H1 (cell line): Measurements from ENCODE around the gene EMID1. TPM values are rescaled to one million over a fixed set of nuclear protein-coding genes. Genes with fewer than 3 reads are reported as not detected.

Experiments
- CTCF ChIA-PET: fragments of 300-600 bp; sonication (Branson Sonifier 250); formaldehyde crosslinking; loops from one replicate; lab custom pipeline; 2021; ENCODE audit not compliant: partially characterized antibody; lab: Charles Lee
- POLR2A ChIA-PET: fragments of 300-600 bp; sonication (Branson Sonifier 250); formaldehyde crosslinking; loops from one replicate; lab custom pipeline; 2021; ENCODE audit warnings: inconsistent platforms; ENCODE audit not compliant: partially characterized antibody; lab: Charles Lee
- DNase-seq, 2 experiments: peaks; one replicate each; pipeline versions ENCODE4 v3.0.0 to v3.0.0-alpha.2; 2010 to 2022; ENCODE audit warnings: low spot score in 2 of 2, low read depth in 1 of 2, mixed read lengths in 1 of 2
- FAIRE-seq: peaks from 2 replicates; lab custom pipeline; 2011; peaks lifted over from hg19 to GRCh38; lab: Jason Lieb, UNC
- H2AFZ ChIP-seq: 2 replicates; pipeline ENCODE4 v1.8.1; 2012; ENCODE audit warnings: low read length, inconsistent platforms
- H2AK5ac ChIP-seq: 2 replicates; pipeline ENCODE4 v1.6.1; 2013; ENCODE audit warnings: low read depth, low read length
- H2BK120ac ChIP-seq: replicated peaks from 2 replicates; pipeline ENCODE3; 2013; ENCODE audit warnings: low read depth, low read length, inconsistent platforms
- H2BK12ac ChIP-seq: 2 replicates; pipeline ENCODE4 v1.6.1; 2013; ENCODE audit warnings: low read depth, low read length
- H2BK15ac ChIP-seq: 2 replicates; pipeline ENCODE4 v1.6.1; 2013; ENCODE audit warnings: low read length
- H2BK20ac ChIP-seq: 2 replicates; pipeline ENCODE4 v1.6.1; 2013; ENCODE audit warnings: low read length
- H2BK5ac ChIP-seq: 2 replicates; pipeline ENCODE4 v1.6.1; 2013; ENCODE audit warnings: low read depth, low read length
- H3K14ac ChIP-seq: 2 replicates; pipeline ENCODE4 v1.6.1; 2013; ENCODE audit warnings: inconsistent platforms; ENCODE audit not compliant: insufficient read length
- H3K18ac ChIP-seq: 2 replicates; pipeline ENCODE4 v1.6.1; 2013; ENCODE audit warnings: low read length; ENCODE audit errors: extremely low read depth
- H3K23ac ChIP-seq: 2 replicates; pipeline ENCODE4 v1.6.1; 2013; ENCODE audit warnings: inconsistent platforms; ENCODE audit not compliant: insufficient read length
- H3K23me2 ChIP-seq: 2 replicates; pipeline ENCODE4 v1.6.1; 2013; ENCODE audit warnings: low read depth, low read length
- H3K27ac ChIP-seq: 2 replicates; pipeline ENCODE4 v1.6.1; 2011; ENCODE audit warnings: low read depth, low read length, inconsistent platforms
- H3K27me3 ChIP-seq, 4 experiments: replicated peaks in 1 of 4; 1 replicate in 1 of 4; 2 replicates in 3 of 4; pipeline versions ENCODE4 v1.6.1 to v1.8.1; 2011 to 2013; ENCODE audit warnings: low read length in 3 of 4, mild to moderate bottlenecking in 3 of 4, inconsistent platforms in 2 of 4, mixed read lengths in 2 of 4, moderate library complexity in 1 of 4; ENCODE audit not compliant: control insufficient read depth in 3 of 4, insufficient read depth in 3 of 4; ENCODE audit errors: extremely low read depth in 1 of 4
- H3K36me3 ChIP-seq, 4 experiments: 2 replicates each; pipeline versions ENCODE4 v1.6.1 to v1.8.1; 2011 to 2013; ENCODE audit warnings: mild to moderate bottlenecking in 4 of 4, low read length in 3 of 4, moderate library complexity in 2 of 4, control low read depth in 1 of 4, inconsistent platforms in 1 of 4; ENCODE audit not compliant: insufficient read depth in 4 of 4, control insufficient read depth in 2 of 4
- H3K4ac ChIP-seq: replicated peaks from 2 replicates; pipeline ENCODE3; 2013; ENCODE audit warnings: low read length, low read depth, mixed read lengths, inconsistent platforms; ENCODE audit not compliant: insufficient read length
- H3K4me1 ChIP-seq, 4 experiments: replicated peaks in 1 of 4; 1 replicate in 1 of 4; 2 replicates in 3 of 4; pipeline versions ENCODE4 v1.6.1 to v1.8.1; 2011 to 2013; ENCODE audit warnings: low read length in 3 of 4, inconsistent platforms in 2 of 4, mixed read lengths in 1 of 4; ENCODE audit not compliant: insufficient read depth in 4 of 4, control insufficient read depth in 3 of 4
- H3K4me2 ChIP-seq, 2 experiments: 2 replicates each; pipeline versions ENCODE4 v1.6.1 to v1.8.1; 2011 to 2013; ENCODE audit warnings: low read depth in 2 of 2, low read length in 2 of 2, control low read depth in 1 of 2, inconsistent platforms in 1 of 2, mild to moderate bottlenecking in 1 of 2; ENCODE audit not compliant: insufficient read depth in 1 of 2
- H3K4me3 ChIP-seq, 4 experiments: fragments of 200-600, 300-600 bp in 1 of 4; sonication (generic), shearing (Covaris generic), sonication (Bioruptor Twin) in 1 of 4; 2 replicates each; pipeline versions ENCODE4 v1.5.1 to v1.8.1; 2011 to 2016; ENCODE audit warnings: low read length in 4 of 4, low read depth in 3 of 4, control low read depth in 2 of 4, inconsistent platforms in 2 of 4, mild to moderate bottlenecking in 2 of 4, mixed read lengths in 1 of 4, moderate library complexity in 1 of 4; ENCODE audit not compliant: insufficient read depth in 2 of 4; ENCODE audit errors: extremely low read depth in 1 of 4
- H3K56ac ChIP-seq: replicated peaks from 2 replicates; pipeline ENCODE3; 2013; ENCODE audit warnings: low read depth, mild to moderate bottlenecking, mixed read lengths, low read length, inconsistent platforms; ENCODE audit not compliant: insufficient read length
- H3K79me1 ChIP-seq: 2 replicates; pipeline ENCODE4 v1.6.1; 2013; ENCODE audit warnings: low read depth, low read length, control low read depth
- H3K79me2 ChIP-seq, 2 experiments: 2 replicates each; pipeline versions ENCODE4 v1.6.1 to v1.8.1; 2012 to 2013; ENCODE audit warnings: low read length in 2 of 2, mild to moderate bottlenecking in 2 of 2, inconsistent platforms in 1 of 2; ENCODE audit not compliant: insufficient read depth in 2 of 2, control insufficient read depth in 1 of 2
- H3K9ac ChIP-seq, 4 experiments: replicated peaks in 1 of 4; 1 replicate in 1 of 4; 2 replicates in 3 of 4; pipeline versions ENCODE4 v1.6.1 to v1.8.1; 2011 to 2013; ENCODE audit warnings: low read depth in 3 of 4, low read length in 3 of 4, control low read depth in 2 of 4, mild to moderate bottlenecking in 2 of 4, moderate library complexity in 2 of 4, inconsistent platforms in 1 of 4; ENCODE audit errors: extremely low read depth in 1 of 4
- H3K9me3 ChIP-seq, 2 experiments: 2 replicates each; pipeline versions ENCODE4 v1.6.1 to v1.8.1; 2012 to 2013; ENCODE audit warnings: mild to moderate bottlenecking in 2 of 2, moderate library complexity in 2 of 2, control low read depth in 1 of 2, inconsistent platforms in 1 of 2, low read depth in 1 of 2, low read length in 1 of 2, mixed read lengths in 1 of 2; ENCODE audit not compliant: insufficient read depth in 2 of 2
- H4K20me1 ChIP-seq, 2 experiments: replicated peaks in 1 of 2; 2 replicates each; pipeline versions ENCODE3 to v1.8.1; 2011 to 2013; ENCODE audit warnings: inconsistent platforms in 2 of 2, low read length in 2 of 2, mild to moderate bottlenecking in 1 of 2; ENCODE audit not compliant: insufficient read depth in 2 of 2, control insufficient read depth in 1 of 2
- H4K5ac ChIP-seq: 2 replicates; pipeline ENCODE4 v1.6.1; 2013; ENCODE audit warnings: low read length, low read depth, mixed read lengths, inconsistent platforms; ENCODE audit not compliant: insufficient read length
- H4K8ac ChIP-seq: 2 replicates; pipeline ENCODE4 v1.8.0; 2013; ENCODE audit warnings: mild to moderate bottlenecking, moderate library complexity, low read length, inconsistent platforms; ENCODE audit not compliant: insufficient read depth; ENCODE audit errors: extremely low read depth
- H4K91ac ChIP-seq: replicated peaks from 2 replicates; pipeline ENCODE3; 2013; ENCODE audit warnings: low read length, mixed read lengths, inconsistent platforms; ENCODE audit not compliant: insufficient read length
- CHD2 ChIP-seq: IDR thresholded peaks from 2 replicates; pipeline ENCODE4 v1.6.1; 2012; ENCODE audit warnings: low read length, improper control_type of control experiment
- JUN ChIP-seq: IDR thresholded peaks from 2 replicates; pipeline ENCODE4 v1.6.1; 2011; ENCODE audit warnings: low read depth, mild to moderate bottlenecking, improper control_type of control experiment, low read length
- RAD21 ChIP-seq, 2 experiments: IDR thresholded peaks in 1 of 2; conservative IDR thresholded peaks in 1 of 2; 2 replicates each; pipeline ENCODE4 v1.6.1; 2011; ENCODE audit warnings: low read depth in 2 of 2, low read length in 2 of 2, improper control_type of control experiment in 1 of 2, inconsistent platforms in 1 of 2, mild to moderate bottlenecking in 1 of 2, moderate library complexity in 1 of 2
- RNF2 ChIP-seq: fragments of 200-900, 300-1000 bp; sonication (generic); IDR thresholded peaks from 2 replicates; pipeline ENCODE4 v1.7.1; 2016; ENCODE audit warnings: borderline replicate concordance, low read depth, mild to moderate bottlenecking, antibody characterized with exemption, low read length; ENCODE audit not compliant: poor library complexity, severe bottlenecking; ENCODE audit errors: missing control alignments
- TAF1 ChIP-seq: IDR thresholded peaks from 2 replicates; pipeline ENCODE4 v1.6.1; 2011; ENCODE audit warnings: mild to moderate bottlenecking, low read depth, low read length
- YY1 ChIP-seq: IDR thresholded peaks from 2 replicates; pipeline ENCODE4 v1.6.1; 2011; ENCODE audit warnings: low read depth, mild to moderate bottlenecking, low read length
- WGBS, 2 experiments: shearing (Covaris generic) in 1 of 2; methylation state at CpG; one replicate each; pipeline versions ENCODE4 v1.1.6 to v1.1.7; 2013 to 2015; ENCODE audit warnings: low lambda C conversion rate in 2 of 2, mixed read lengths in 2 of 2, inconsistent platforms in 1 of 2, low coverage in 1 of 2, missing lambda C conversion rate in 1 of 2; ENCODE audit not compliant: insufficient replicate concordance in 2 of 2, insufficient coverage in 1 of 2, insufficient read length in 1 of 2; ENCODE audit errors: extremely low coverage in 1 of 2, missing lambda C conversion rate in 1 of 2; 5-methylcytosine and 5-hydroxymethylcytosine counted together
- polyA plus RNA-seq, 7 experiments: library from polyadenylated mRNA; depleted of rRNA in 3 of 7; stranded (reverse) in 5 of 7; unstranded in 2 of 7; fragments of >200 nt in 5 of 7; fragments of 200-250 nt in 2 of 7; gene quantifications; 1 replicate in 5 of 7; 2 replicates in 1 of 7; 4 replicates in 1 of 7; pipeline versions ENCODE4 v1.2.1 to v1.2.3, GENCODE V29; 2011 to 2013; ENCODE audit warnings: missing spikeins in 2 of 7, mixed read lengths in 2 of 7
- total RNA-seq: library from RNA; stranded (reverse); fragmentation: NEBNext Ultra II Directional; extraction: Animal tissue kit (Norgen Biotek cat#: 25700); gene quantifications from 2 replicates; pipeline ENCODE4 v1.2.1, GENCODE V29; 2021

Gene EMID1
- total and polyA plus RNA-seq, 2 of the 8 experiments (the other 6 are each of a cell fraction or from before 2014, with no cell fraction given): 3.9 to 7.4 TPM

DNA sequence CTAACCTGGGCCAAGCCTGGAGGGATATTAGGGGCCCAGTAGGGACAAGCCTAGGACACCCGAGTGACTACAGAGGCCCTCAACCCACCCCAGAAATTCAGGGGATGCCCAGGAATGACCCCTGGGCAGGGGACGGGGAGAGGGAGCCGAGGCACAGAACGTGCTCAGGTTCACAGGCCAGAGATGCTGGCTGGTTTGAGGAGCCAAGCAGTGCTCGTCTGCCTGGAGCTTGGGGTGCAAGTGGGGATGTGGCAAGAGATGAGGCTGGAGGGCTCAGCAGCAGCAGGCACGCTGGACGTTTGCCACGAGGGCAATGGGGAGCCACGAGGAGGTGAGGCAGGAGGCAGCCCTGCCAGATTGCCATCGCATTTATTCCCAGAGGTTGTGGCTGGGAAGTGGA, 34.0 kb upstream of the EMID1 start:
- Histone ChIP-seq H3K79me1 (no peaks in the 10 kb centered on the region), H2BK20ac (no peak overlapping the region), H3K36me3 (no peaks in the 10 kb centered on the region), H2AFZ (no peak overlapping the region), H2BK120ac (no peak overlapping the region), H3K9ac (no peak overlapping the region), H3K23ac (no peak overlapping the region), H4K8ac (no peak overlapping the region), H2BK15ac (peak overlapping the region; percentile 61; the same call in 1 of the 2 replicates), H3K4ac (no peak overlapping the region), H3K4me2 (no peak overlapping the region), H4K91ac (no peak overlapping the region), H3K79me2 (no peaks in the 10 kb centered on the region), H3K27me3 (no peaks in the 10 kb centered on the region; a peak in 2 of 7 replicates), H3K14ac (no peak overlapping the region), H3K56ac (no peak overlapping the region), H4K20me1 (no peaks in the 10 kb centered on the region), H3K9me3 (peaks cover 0 to 4% of the 10 kb centered on the region in 2 experiments; a peak in 2 of 4 replicates), H2BK12ac (no peak overlapping the region), H3K4me3 (no peak overlapping the region), H3K18ac (no peak overlapping the region), H2BK5ac (no peak overlapping the region), H2AK5ac (no peak overlapping the region), H3K4me1 (no peaks in the 10 kb centered on the region), H3K23me2 (no peaks in the 10 kb centered on the region), H4K5ac (no peak overlapping the region), H3K27ac (no peak overlapping the region)
- CTCF ChIA-PET: no interaction called here
- DNase-seq (no peak), FAIRE-seq (no peak)
- 88% methylated on average over 9 of the region's 10 CpGs; no CpG with 5 or more reads in 1 of the 2 experiments for WGBS, 2 experiments
- TF ChIP-seq CHD2 (no peak), TAF1 (no peak), RAD21 (IDR thresholded peaks at IDR 0.05 in 1 of 2, conservative IDR thresholded peaks at IDR 0.05 in 1 of 2; ENCODE audit: low read depth in 2 of 2, low read length in 2 of 2) (no peak), JUN (no peak), RNF2 (no peak), YY1 (no peak)
- POLR2A ChIA-PET: no interaction called here
